Tibial nerve (tissue), 4 donors: ENCODE results near the gene RNASEH2B. TPM values are rescaled to one million over a fixed set of nuclear protein-coding genes. Genes with fewer than 3 reads are reported as not detected.

ENCODE experiments used
- DNase-seq, 2 donors: peaks; one replicate each; pipeline ENCODE4 v3.0.0-alpha.2; 2019; ENCODE audit warnings: low spot score in 2 of 2
- H3K27ac ChIP-seq, 4 donors: fragments of 200-600 bp; sonication (generic) in 3 of 4; one replicate each; pipeline ENCODE4 v1.5.1; 2017 to 2019; ENCODE audit warnings: mild to moderate bottlenecking in 1 of 4
- H3K27me3 ChIP-seq, 2 donors: fragments of 200-600 bp; sonication (generic) in 1 of 2; one replicate each; pipeline versions ENCODE4 v1.5.1 to v1.6.0; 2017 to 2019
- H3K36me3 ChIP-seq, 3 donors: fragments of 200-600 bp; sonication (generic); one replicate each; pipeline ENCODE4 v1.5.1; 2018 to 2019
- H3K4me1 ChIP-seq, 4 donors: fragments of 200-600 bp; sonication (generic) in 3 of 4; one replicate each; pipeline ENCODE4 v1.5.1; 2017 to 2019
- H3K4me3 ChIP-seq, 4 donors: fragments of 200-600 bp; sonication (generic) in 3 of 4; one replicate each; pipeline ENCODE4 v1.5.1; 2017 to 2019; ENCODE audit warnings: mild to moderate bottlenecking in 1 of 4, moderate library complexity in 1 of 4
- H3K9me3 ChIP-seq, 4 donors: fragments of 200-600 bp; sonication (generic) in 3 of 4; one replicate each; pipeline ENCODE4 v1.5.1; 2017 to 2019
- EP300 ChIP-seq, 2 donors: sonication (generic); formaldehyde crosslinking; IDR thresholded peaks; one replicate each; pipeline ENCODE4 v1.6.1; 2017; ENCODE audit warnings: antibody characterized with exemption in 2 of 2, mild to moderate bottlenecking in 1 of 2
- POLR2A ChIP-seq, 2 donors: fragments of 450-650 bp; IDR thresholded peaks; one replicate each; pipeline ENCODE4 v1.6.1; 2017; ENCODE audit warnings: antibody characterized with exemption in 2 of 2, mild to moderate bottlenecking in 2 of 2, moderate library complexity in 2 of 2
- WGBS, 2 donors: methylation state at CpG; one replicate each; pipeline ENCODE4 v1.1.5; 2018; 5-methylcytosine and 5-hydroxymethylcytosine counted together
- total RNA-seq, 4 donors: library from RNA; depleted of rRNA; stranded (reverse); fragments of >200 nt; gene quantifications; one replicate each; pipeline ENCODE4 v1.1.0, GENCODE V29; 2016
- TF ChIP-seq, protein P1 (sequence below), 5 experiments: fragments of 200-600 bp in 3 of 5; fragments of 450-650 bp in 2 of 5; sonication (generic) in 3 of 5; IDR thresholded peaks; one replicate each; pipeline ENCODE4 v1.5.1; 2016 to 2019; ENCODE audit warnings: antibody characterized with exemption in 5 of 5, mild to moderate bottlenecking in 3 of 5, moderate library complexity in 2 of 5

Gene RNASEH2B
- total RNA-seq, 4 donors from 2014 or later: 52.5 to 104 (median 76.5) TPM

- peaks cover 0 to 55% (median 11%) of the 10 kb centered on the region in 4 donors for H3K4me1 ChIP-seq
- H3K27me3 ChIP-seq: no peaks in the 10 kb centered on the region
- no peaks in the 10 kb centered on the region for H3K36me3 ChIP-seq
- no peaks in the 10 kb centered on the region for H3K9me3 ChIP-seq
- 13 to 38% methylated on average over 3 of the region's 3 CpGs for WGBS, 2 donors
- peak in 1 of 2 donors; percentile 61 for DNase-seq
- TF ChIP-seq, protein P1, sequence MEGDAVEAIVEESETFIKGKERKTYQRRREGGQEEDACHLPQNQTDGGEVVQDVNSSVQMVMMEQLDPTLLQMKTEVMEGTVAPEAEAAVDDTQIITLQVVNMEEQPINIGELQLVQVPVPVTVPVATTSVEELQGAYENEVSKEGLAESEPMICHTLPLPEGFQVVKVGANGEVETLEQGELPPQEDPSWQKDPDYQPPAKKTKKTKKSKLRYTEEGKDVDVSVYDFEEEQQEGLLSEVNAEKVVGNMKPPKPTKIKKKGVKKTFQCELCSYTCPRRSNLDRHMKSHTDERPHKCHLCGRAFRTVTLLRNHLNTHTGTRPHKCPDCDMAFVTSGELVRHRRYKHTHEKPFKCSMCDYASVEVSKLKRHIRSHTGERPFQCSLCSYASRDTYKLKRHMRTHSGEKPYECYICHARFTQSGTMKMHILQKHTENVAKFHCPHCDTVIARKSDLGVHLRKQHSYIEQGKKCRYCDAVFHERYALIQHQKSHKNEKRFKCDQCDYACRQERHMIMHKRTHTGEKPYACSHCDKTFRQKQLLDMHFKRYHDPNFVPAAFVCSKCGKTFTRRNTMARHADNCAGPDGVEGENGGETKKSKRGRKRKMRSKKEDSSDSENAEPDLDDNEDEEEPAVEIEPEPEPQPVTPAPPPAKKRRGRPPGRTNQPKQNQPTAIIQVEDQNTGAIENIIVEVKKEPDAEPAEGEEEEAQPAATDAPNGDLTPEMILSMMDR (IDR thresholded peaks at IDR 0.05): no peak
- peak in 1 of 2 donors; percentile 64 for TF ChIP-seq EP300 (IDR thresholded peaks at IDR 0.05)
- TF ChIP-seq POLR2A (IDR thresholded peaks at IDR 0.05): no peak
- H3K27ac ChIP-seq: peak overlapping the region in 2 of 4 donors; percentile 29 to 67
- no peak overlapping the region for H3K4me3 ChIP-seq
Measured at GRCh38 chr13:50993934-50994333, 84.3 kb downstream of the RNASEH2B start.

GRCh38 chr13:50994651-50995050 is 85.1 kb downstream of the RNASEH2B start:
- Histone ChIP-seq H3K4me1 (peaks cover 0 to 48% (median 10%) of the 10 kb centered on the region in 4 donors), H3K9me3 (no peaks in the 10 kb centered on the region), H3K27me3 (no peaks in the 10 kb centered on the region), H3K27ac (peak overlapping the region in 1 of 4 donors; percentile 67), H3K4me3 (no peak overlapping the region), H3K36me3 (no peaks in the 10 kb centered on the region)
- DNase-seq: no peak
- TF ChIP-seq, protein P1 (IDR thresholded peaks at IDR 0.05): no peak
- no peak for TF ChIP-seq POLR2A (IDR thresholded peaks at IDR 0.05)
- TF ChIP-seq EP300 (IDR thresholded peaks at IDR 0.05): no peak
- WGBS, 2 donors: 76 to 81% methylated on average over 9 of the region's 9 CpGs

DNA sequence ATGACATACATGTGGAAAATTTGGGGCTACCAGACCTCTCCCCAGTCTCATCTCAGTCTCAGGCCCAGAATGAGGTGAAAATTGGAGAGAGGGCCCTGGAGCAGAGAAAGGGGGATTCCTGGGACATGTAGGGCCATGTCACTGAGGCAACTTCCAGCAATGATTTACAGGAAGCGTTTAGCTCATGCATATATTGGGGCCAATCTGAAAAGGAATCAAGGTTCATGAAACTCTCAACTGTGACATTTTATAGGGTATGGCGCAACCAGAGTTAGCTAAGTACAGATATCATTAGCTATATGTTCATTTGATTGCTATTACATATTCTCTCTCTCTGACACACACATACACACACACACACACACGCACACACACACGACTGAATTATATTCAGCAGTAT is 86.3 kb downstream of the RNASEH2B start:
- 77 to 83% methylated on average over 4 of the region's 4 CpGs for WGBS, 2 donors
- no peaks in the 10 kb centered on the region for H3K36me3 ChIP-seq
- DNase-seq: no peak
- no peaks in the 10 kb centered on the region for H3K27me3 ChIP-seq
- H3K4me3 ChIP-seq: no peak overlapping the region
- peaks cover 0 to 44% (median 7%) of the 10 kb centered on the region in 4 donors for H3K4me1 ChIP-seq
- H3K27ac ChIP-seq: no peak overlapping the region
- no peaks in the 10 kb centered on the region for H3K9me3 ChIP-seq
- TF ChIP-seq EP300 (IDR thresholded peaks at IDR 0.05) (no peak), POLR2A (IDR thresholded peaks at IDR 0.05) (no peak)
- TF ChIP-seq, protein P1 (IDR thresholded peaks at IDR 0.05): no peak

DNA sequence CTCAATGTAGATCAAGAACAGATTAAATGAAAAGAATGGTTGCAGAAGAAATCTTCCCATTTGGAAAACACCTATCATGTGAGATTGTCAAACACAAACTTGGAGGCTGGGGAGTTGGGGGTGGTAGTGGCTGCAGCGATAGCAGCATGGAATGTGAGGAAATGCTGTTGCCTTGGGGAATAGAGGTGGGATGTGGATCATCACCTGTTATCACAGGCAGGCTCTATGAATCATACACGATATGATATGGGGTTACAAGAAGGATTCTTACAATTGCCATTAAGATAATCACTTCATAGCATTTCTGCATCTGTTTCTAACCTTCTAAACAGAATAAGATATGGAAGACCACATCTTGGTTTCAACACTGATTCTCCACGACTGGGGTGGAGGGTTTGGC is 88.7 kb downstream of the RNASEH2B start:
- TF ChIP-seq, protein P1 (IDR thresholded peaks at IDR 0.05): no peak
- TF ChIP-seq POLR2A (IDR thresholded peaks at IDR 0.05) (no peak), EP300 (IDR thresholded peaks at IDR 0.05) (no peak)
- H3K4me1 ChIP-seq: peaks cover 0 to 29% (median 2%) of the 10 kb centered on the region in 4 donors
- WGBS, 2 donors: 91 to 92% methylated on average over 3 of the region's 3 CpGs

DNA sequence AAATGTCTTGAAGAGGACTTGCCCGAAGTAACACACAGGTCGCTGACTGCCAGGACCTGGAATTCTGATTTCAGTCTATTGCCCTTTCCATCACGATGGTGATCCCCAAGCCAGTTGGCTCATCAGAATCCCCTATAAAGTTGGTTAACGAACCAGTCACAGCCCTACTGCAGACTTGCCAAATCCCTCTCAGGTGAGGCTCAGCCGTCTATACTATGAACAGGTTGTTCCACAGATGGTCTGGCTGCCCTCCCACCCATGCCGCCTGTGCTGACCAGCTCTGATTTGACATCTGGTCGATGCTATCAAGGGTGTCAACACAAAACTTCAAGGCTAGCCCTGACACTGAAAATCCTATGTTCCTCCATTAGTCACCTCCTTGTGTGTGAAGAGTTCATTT is 90.0 kb downstream of the RNASEH2B start:
- H3K27me3 ChIP-seq: no peaks in the 10 kb centered on the region
- no peaks in the 10 kb centered on the region for H3K36me3 ChIP-seq
- no peak for DNase-seq
- H3K9me3 ChIP-seq: no peaks in the 10 kb centered on the region
- 91% methylated on average over 7 of the region's 7 CpGs for WGBS, 2 donors
- no peak overlapping the region for H3K27ac ChIP-seq
- H3K4me1 ChIP-seq: peaks cover 0 to 16% (median 0%) of the 10 kb centered on the region in 4 donors
- TF ChIP-seq EP300 (IDR thresholded peaks at IDR 0.05): no peak
- TF ChIP-seq, protein P1 (IDR thresholded peaks at IDR 0.05): no peak
- TF ChIP-seq POLR2A (IDR thresholded peaks at IDR 0.05): no peak
- H3K4me3 ChIP-seq: no peak overlapping the region

More for the DNA sequence above, 88.7 kb downstream of the RNASEH2B start:
- no peaks in the 10 kb centered on the region for H3K36me3 ChIP-seq
- no peak overlapping the region for H3K27ac ChIP-seq
- no peak for DNase-seq
- H3K9me3 ChIP-seq: no peaks in the 10 kb centered on the region
- no peak overlapping the region for H3K4me3 ChIP-seq
- H3K27me3 ChIP-seq: no peaks in the 10 kb centered on the region
